Motor neuron (in vitro differentiated cells): ENCODE results near the gene PSMD11. TPM values are rescaled to one million over a fixed set of nuclear protein-coding genes. Genes with fewer than 3 reads are reported as not detected.

Source experiments
- ATAC-seq, 8 experiments: fragments of 200-7000 bp; cut with Tn5 transposase; replicated peaks in 6 of 8; 2 replicates each; pipeline ENCODE4 v1.8.0; 2021; ENCODE audit warnings: mild to moderate bottlenecking in 8 of 8, moderate library complexity in 8 of 8
- H3K27ac ChIP-seq, 2 donors: fragments of 250-450 bp; sonication (Bioruptor Pico); 2 replicates each; pipeline ENCODE4 v1.9.0; 2021; ENCODE audit warnings: antibody characterized with exemption in 2 of 2, mild to moderate bottlenecking in 2 of 2, moderate library complexity in 1 of 2
- H3K4me1 ChIP-seq, 2 donors: fragments of 250-450 bp; sonication (Bioruptor Pico); replicated peaks in 1 of 2; 2 replicates each; pipeline ENCODE4 v1.6.1; 2021; ENCODE audit warnings: antibody characterized with exemption in 2 of 2, mild to moderate bottlenecking in 2 of 2, moderate library complexity in 1 of 2
- H3K4me3 ChIP-seq, 5 donors: fragments of 250-450 bp; sonication (Bioruptor Pico); 2 replicates each; pipeline ENCODE4 v1.9.0; 2021; ENCODE audit warnings: antibody characterized with exemption in 5 of 5, mild to moderate bottlenecking in 5 of 5, moderate library complexity in 4 of 5
- WGBS, 10 experiments: fragments of 450-650 bp; shearing (Covaris generic); methylation state at CpG; one replicate each; pipeline ENCODE4 v1.0.0; 2022; 5-methylcytosine and 5-hydroxymethylcytosine counted together
- in situ Hi-C, 9 experiments: fragments of 400-800 bp; cut with MboI; loops; one replicate each; pipeline ENCODE4 v1.15.0; 2021; ENCODE audit warnings: low sequenced_read_pairs in 9 of 9, low pct_unique_long_range_greater_than_20kb in 2 of 9; ENCODE audit not compliant: unreplicated experiment in 9 of 9
- total RNA-seq, 8 experiments: library from RNA; unstranded; fragments of 300-600 nt; gene quantifications; 2 replicates each; pipeline versions ENCODE4 v1.2.3 to v1.2.4, GENCODE V29; 2022

Gene PSMD11
- total RNA-seq, 8 experiments from 2014 or later = 28.6 to 96.2 (median 59.2) TPM

DNA sequence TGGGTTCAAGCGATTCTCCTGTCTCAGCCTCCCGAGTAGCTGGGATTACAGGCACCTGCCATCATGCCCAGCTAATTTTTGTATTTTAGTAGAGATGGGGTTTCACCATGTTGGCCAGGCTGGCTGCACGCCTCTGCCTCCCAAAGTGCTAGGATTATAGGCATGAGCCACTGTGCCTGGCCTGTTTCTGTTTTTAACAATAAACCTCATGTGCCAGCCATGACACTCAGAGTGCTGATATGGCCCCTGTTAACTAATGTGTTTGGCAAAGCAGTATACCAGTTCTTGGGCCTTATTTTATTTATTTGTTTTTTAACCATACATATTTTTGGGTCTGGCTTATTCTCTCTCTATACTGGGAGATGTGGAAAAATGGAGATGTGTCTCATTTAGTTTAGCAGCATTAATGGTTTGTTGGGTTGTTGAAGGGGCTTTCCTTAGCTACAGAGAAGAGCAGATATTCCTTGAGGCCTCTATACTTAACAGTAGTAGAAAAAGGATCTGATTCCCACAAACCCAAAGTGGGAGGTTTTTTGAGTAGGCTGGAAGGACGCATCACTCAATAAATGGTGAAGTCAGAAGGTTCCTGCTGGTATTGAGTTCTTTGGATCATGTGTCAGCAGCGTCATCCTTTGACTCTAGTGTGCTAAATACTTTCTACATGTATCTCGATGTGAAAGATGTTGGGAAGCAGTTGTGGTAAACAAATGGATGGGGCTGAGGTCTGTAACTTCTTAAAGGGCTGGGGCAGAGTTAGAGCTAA, 26.3 kb downstream of the PSMD11 start:
- ATAC-seq = no peak
- in situ Hi-C loops = loop anchor here in 6 of 9 experiments (10.0 to 25.0 kb wide), 3 partner anchors 92 to 292 kb away; no protein-coding TSS in a partner anchor
- 60 to 100% (median 90%) methylated on average over 1 to 3 of the region's 6 CpGs; no CpG with 5 or more reads in 1 of the 10 experiments for WGBS, 10 experiments
- Histone ChIP-seq H3K27ac (no peak overlapping the region), H3K4me3 (no peak overlapping the region), H3K4me1 (no peaks in the 10 kb centered on the region)

DNA sequence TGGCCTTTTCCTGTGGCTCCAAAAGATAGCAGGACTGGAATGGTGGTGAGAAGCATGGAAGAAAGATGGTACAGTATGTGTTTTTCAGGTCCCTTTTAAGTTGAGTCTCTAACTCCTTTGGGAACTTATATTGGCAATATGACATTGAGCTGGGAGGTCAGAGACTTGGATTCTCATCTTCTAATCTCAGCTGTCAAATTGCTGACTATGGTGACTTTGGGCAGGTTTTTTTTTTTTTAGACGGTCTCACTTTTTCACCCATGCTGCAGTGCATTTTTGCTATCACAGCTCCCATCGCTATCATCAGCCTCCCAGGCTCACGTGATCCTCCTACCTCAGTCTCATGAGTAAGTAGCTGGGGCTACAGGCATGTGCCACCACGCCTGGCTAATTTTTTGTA, 27.3 kb downstream of the PSMD11 start:
- no peak for ATAC-seq
- 91 to 100% (median 98%) methylated on average over 1 to 3 of the region's 4 CpGs; no CpG with 5 or more reads in 6 of the 10 experiments for WGBS, 10 experiments
- Histone ChIP-seq H3K4me1 (no peaks in the 10 kb centered on the region), H3K27ac (no peak overlapping the region), H3K4me3 (no peak overlapping the region)
- in situ Hi-C loops = loop anchor here in 6 of 9 experiments (10.0 to 25.0 kb wide), 3 partner anchors 91 to 291 kb away; no protein-coding TSS in a partner anchor

DNA sequence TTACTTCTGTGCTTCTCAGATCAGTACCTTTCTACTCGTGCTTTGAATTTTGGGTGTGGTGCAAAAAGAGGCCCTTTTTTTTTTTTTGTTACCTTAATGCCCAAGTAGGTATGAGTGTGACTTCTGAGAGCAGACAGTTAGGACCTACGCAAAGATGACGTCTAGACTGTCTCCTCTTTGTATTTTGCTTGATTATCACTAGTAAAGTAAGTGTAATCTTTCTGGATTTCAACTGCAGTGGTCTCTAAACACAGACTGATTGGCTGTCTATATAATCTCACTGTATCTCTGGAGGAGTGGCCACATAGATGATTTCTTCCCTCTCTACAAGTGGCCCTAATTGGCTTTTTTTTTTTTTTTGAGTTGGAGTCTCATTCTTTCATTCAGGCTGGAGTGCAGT, 30.9 kb downstream of the PSMD11 start:
- in situ Hi-C loops = loop anchor here in 5 of 9 experiments (10.0 to 25.0 kb wide), 3 partner anchors 137 to 287 kb away; no protein-coding TSS in a partner anchor
- H3K27ac ChIP-seq = no peak overlapping the region
- WGBS, 10 experiments = 100% methylated on average over 1 to 3 of the region's 3 CpGs; no CpG with 5 or more reads in 4 of the 10 experiments
- ATAC-seq = no peak
- no peaks in the 10 kb centered on the region for H3K4me1 ChIP-seq
- H3K4me3 ChIP-seq = no peak overlapping the region

DNA sequence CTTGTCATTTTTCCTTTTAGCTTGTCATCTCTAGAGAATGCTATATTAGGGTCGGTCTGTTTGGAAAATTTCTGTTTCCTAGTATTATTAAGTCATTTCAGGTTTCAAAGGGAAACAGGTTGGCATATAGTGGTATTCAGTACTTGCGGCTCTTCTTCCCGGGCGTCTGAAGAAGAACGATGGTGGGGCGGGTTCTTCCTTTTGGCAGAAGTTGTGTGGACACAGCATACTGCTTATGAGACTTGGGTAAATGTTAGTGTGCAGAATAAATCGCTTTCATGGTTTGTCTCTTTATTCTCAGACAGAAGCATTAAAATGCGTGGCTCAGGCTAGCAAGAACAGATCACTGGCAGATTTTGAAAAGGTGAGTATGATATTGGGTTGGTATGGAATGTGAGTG, 32.9 kb downstream of the PSMD11 start:
- Histone ChIP-seq H3K4me1 (no peaks in the 10 kb centered on the region), H3K4me3 (no peak overlapping the region), H3K27ac (no peak overlapping the region)
- WGBS, 10 experiments = 83 to 100% (median 96%) methylated on average over 1 to 8 of the region's 8 CpGs
- in situ Hi-C loops = loop anchor here in 5 of 9 experiments (10.0 to 25.0 kb wide), 3 partner anchors 135 to 285 kb away; no protein-coding TSS in a partner anchor
- ATAC-seq = no peak

DNA sequence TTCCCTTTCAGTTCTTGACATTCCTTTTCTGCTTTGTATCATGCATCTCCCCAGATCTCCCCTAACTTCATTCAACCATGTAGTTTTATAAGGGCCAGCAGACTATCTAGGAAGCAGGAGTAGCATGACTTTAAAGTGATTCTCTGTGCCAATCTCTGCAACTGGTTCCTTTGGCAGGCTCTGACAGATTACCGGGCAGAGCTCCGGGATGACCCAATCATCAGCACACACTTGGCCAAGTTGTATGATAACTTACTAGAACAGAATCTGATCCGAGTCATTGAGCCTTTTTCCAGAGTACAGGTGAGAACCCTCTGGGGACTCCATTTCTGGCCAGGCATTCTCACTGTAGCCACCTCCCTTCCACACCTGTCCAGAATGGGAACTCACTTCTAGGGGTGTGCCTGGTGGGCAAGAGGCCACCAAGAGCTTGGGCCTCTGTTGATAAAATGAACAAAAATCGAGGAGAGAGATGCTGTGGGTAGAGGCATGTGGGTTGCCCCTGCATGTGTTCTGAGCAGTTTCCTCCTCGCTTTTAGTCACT, 34.8 kb downstream of the PSMD11 start:
- Histone ChIP-seq H3K4me1 (peaks cover 6 to 10% of the 10 kb centered on the region in 2 donors), H3K27ac (no peak overlapping the region), H3K4me3 (no peak overlapping the region)
- ATAC-seq = no peak
- in situ Hi-C loops = loop anchor here in 5 of 9 experiments (10.0 to 25.0 kb wide), 3 partner anchors 133 to 283 kb away; no protein-coding TSS in a partner anchor
- 75 to 100% (median 91%) methylated on average over 1 to 5 of the region's 5 CpGs; no CpG with 5 or more reads in 4 of the 10 experiments for WGBS, 10 experiments

DNA sequence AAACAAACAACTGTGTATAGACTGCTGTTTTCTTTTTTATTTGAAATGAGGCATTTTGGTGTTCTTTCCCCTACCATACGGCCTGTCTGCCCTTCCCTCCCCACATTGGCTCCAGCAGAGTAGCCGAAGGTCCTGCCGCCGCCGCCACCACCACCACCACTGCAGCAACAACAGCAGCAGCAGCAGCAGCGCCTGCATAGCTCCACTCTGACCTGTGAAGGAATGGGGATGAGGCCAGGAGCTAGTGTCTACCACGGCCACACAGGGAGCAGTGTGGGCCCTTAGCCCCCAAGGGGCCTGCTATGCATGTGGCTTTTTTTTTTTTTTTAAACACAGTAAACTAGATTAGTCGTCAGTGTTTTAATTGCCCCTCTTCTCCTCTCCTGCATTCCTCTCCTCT, 36.9 kb downstream of the PSMD11 start:
- in situ Hi-C loops = loop anchor here in 3 of 9 experiments (10.0 to 25.0 kb wide), 3 partner anchors 131 to 281 kb away; no protein-coding TSS in a partner anchor
- H3K27ac ChIP-seq = no peak overlapping the region
- H3K4me1 ChIP-seq = peaks cover 19 to 20% of the 10 kb centered on the region in 2 donors
- no peak for ATAC-seq
- H3K4me3 ChIP-seq = no peak overlapping the region
- 29 to 100% (median 90%) methylated on average over 1 to 5 of the region's 8 CpGs; no CpG with 5 or more reads in 2 of the 10 experiments for WGBS, 10 experiments

DNA sequence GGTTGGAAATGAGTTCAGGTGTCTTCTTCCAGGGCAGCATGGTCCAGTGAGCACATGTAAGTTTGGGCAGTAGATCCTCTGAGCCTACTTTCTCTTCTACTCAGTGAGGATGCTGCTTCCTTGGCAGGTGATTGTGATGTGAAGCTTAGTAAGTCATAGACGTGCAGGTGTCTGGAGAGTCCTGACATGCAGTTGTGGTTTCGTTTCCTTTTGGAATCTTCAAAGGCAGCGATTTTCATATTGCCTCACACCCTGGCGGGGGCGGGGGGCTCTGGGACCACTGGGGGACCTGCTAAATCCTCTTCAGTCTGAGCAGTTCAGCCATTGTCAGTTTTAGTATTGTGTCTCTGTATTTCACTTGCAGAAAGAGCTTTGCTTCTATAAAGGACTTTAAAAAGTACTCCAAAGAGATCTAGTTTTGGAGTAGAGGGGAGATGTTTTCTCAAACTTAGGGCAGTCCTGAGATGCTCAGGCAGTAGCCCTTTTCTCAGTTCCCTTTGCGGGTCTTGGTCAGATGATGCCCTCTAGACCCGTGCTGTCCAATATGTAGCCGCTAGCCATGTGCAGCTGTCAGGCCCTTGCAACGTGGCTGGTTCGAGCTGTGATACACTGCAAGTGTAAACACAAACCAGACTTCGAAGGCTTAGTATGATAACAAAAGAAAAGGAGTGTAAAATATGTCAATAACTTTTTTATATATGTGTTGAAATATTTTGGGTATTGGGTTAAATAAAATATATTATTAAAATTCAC, 38.4 kb downstream of the PSMD11 start:
- Histone ChIP-seq H3K27ac (no peak overlapping the region), H3K4me1 (peaks cover 19 to 20% of the 10 kb centered on the region in 2 donors), H3K4me3 (no peak overlapping the region)
- WGBS, 10 experiments = 40 to 83% (median 74%) methylated on average over 2 to 8 of the region's 11 CpGs; no CpG with 5 or more reads in 1 of the 10 experiments
- in situ Hi-C loops = loop anchor here in 3 of 9 experiments (10.0 to 25.0 kb wide), 3 partner anchors 130 to 280 kb away; no protein-coding TSS in a partner anchor
- no peak for ATAC-seq

DNA sequence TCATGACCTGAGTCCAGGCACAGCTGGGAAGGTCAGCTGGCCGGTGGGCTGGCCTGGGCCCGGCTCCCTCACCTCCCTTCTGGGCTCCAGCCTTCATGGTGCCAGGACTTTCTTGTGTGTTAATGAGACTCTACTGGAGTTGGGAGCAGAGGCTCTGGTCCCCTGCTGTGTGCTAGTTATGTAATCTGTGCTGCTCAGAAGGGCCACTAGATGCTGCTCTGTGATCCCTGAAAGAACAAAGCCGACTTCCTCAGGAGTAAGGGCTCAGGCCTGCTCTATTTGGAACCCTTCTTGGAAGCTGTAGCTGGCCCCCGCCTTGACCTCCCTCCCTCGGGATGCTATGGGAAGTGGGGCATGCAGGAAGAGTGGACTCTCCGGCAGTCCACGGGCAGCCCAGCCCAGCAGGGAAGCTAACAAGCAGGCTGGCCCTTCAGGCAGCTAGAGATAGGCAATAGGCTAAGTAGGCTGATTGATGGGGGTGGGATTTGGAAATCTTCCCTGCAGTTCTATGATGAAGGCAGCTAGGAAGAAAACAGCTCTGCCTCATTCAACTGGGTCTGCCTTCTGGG, 39.2 kb downstream of the PSMD11 start:
- H3K4me3 ChIP-seq = no peak overlapping the region
- peak in 7 of 8 experiments; percentile 33 to 51 (median 45) for ATAC-seq
- in situ Hi-C loops = loop anchor here in 3 of 9 experiments (10.0 to 25.0 kb wide), 3 partner anchors 129 to 279 kb away; no protein-coding TSS in a partner anchor
- H3K4me1 ChIP-seq = peaks cover 23 to 27% of the 10 kb centered on the region in 2 donors
- peak overlapping the region; percentile 40 to 62 for H3K27ac ChIP-seq
- 0 to 20% (median 0%) methylated on average over 1 to 6 of the region's 7 CpGs; no CpG with 5 or more reads in 4 of the 10 experiments for WGBS, 10 experiments

DNA sequence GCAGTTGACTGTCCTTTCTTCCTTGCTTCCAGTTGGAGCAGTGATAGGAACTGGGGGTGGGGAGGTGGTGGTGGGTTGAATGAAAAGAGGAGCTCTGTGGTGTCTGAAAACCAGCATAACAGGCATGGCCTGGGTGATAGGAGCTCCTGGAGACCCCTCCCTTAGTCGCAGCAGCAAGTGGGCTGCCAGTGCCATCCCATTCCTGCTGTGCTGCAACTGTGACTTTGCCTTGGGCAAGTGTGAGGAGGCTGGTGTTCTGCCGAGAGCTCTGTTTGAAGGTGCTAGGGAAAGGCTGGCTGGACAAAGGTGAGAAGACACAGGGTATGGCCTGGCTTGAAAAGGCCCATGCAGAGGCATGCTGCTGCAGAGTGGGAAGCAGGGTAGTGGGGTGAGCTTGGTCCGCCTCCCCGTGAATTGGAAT, 39.7 kb downstream of the PSMD11 start:
- no peak overlapping the region for H3K4me3 ChIP-seq
- 29 to 100% (median 86%) methylated on average over 1 to 3 of the region's 4 CpGs; no CpG with 5 or more reads in 2 of the 10 experiments for WGBS, 10 experiments
- in situ Hi-C loops = loop anchor here in 3 of 9 experiments (10.0 to 25.0 kb wide), 3 partner anchors 128 to 278 kb away; no protein-coding TSS in a partner anchor
- H3K4me1 ChIP-seq = peaks cover 28 to 32% of the 10 kb centered on the region in 2 donors
- H3K27ac ChIP-seq = peak overlapping the region; percentile 40 to 62
- ATAC-seq = no peak

DNA sequence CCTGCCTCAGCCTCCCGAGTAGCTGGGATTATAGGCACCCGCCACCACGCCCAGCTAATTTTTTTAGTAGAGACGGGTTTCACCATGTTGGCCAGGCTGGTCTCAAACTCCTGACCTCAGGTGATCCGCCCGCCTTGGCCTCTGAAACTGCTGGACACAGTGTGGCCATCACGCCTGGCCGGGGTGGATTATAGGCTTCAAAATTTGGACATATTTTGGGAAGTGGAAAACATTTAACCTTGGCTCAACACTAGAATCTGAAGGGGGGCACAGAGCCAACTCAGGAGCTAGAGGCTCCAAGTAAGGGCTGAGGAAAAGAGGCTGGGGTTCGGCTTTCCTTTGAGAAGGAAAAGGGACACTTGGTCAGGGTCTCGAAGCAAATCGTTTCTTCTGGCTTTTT, 40.3 kb downstream of the PSMD11 start:
- ATAC-seq = no peak
- Histone ChIP-seq H3K4me3 (no peak overlapping the region), H3K4me1 (peaks cover 33 to 38% of the 10 kb centered on the region in 2 donors), H3K27ac (peak overlapping the region in 1 of 2 donors; percentile 40)
- WGBS, 10 experiments = 80 to 100% (median 91%) methylated on average over 1 to 10 of the region's 11 CpGs; no CpG with 5 or more reads in 4 of the 10 experiments
- in situ Hi-C loops = loop anchor here in 3 of 9 experiments (10.0 to 25.0 kb wide), 3 partner anchors 128 to 278 kb away; no protein-coding TSS in a partner anchor

DNA sequence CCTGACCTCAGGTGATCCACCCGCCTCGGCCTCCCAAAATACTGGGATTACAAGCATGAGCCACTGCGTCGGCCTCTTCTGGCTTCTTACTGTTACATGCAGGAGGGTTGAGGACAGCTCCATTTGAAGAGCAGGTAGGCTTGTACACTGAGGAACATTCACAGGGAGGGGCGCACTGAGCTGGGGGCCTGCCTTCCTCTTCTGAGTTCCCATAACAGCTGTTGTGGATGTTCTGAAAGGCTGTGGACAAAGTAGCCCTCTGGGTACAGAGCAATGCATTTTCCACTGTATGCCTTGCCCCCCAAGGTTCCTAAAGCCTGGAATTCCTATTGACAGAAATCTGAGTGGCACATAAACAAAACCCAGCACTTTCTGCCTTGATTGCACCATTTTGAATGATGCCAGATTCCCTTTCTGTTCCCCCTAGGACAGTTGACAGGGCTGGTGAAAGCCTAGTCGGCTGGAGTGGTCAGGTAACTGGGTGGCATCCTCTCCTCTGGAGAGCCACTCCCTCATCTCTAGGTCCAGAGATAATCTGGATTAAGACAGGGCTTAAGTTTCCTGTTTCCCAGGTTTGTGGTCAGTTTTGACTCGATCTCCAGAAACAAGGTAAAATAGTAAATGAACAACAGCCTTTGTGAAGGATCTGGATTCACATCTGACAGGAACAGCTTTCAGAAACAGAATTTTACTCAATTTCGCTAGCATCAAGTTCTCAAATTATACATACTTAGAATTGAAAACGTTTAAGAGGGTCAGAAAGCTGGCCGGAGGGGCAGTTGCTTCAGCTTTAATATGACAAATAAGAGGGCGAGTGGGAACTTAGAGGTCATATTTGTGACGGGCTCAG, 41.2 kb downstream of the PSMD11 start:
- peak overlapping the region; percentile 62 to 99 (median 75) for H3K4me3 ChIP-seq
- WGBS, 10 experiments = 0 to 100% (median 61%) methylated on average over 1 to 7 of the region's 12 CpGs; no CpG with 5 or more reads in 1 of the 10 experiments
- ATAC-seq = no peak
- peaks cover 41 to 46% of the 10 kb centered on the region in 2 donors for H3K4me1 ChIP-seq
- peak overlapping the region; percentile 86 to 98 for H3K27ac ChIP-seq
- in situ Hi-C loops = loop anchor here in 3 of 9 experiments (10.0 to 25.0 kb wide), 3 partner anchors 127 to 277 kb away; no protein-coding TSS in a partner anchor
